A549 (cell line): ENCODE measurements around the gene CX3CL1. TPM values are rescaled to one million over a fixed set of nuclear protein-coding genes. Genes with fewer than 3 reads are reported as not detected.
A peak's percentile ranks its signal among the peaks of the same experiment; 100 is the strongest.

Experiments
- ATAC-seq, 2 experiments: fragments of 200-7000 bp in 1 of 2; fragments of >200 bp in 1 of 2; cut with Nextera tagmentation in 1 of 2; cut with Tn5 transposase in 1 of 2; 3 replicates each; pipeline versions ENCODE4 v1.8.0 to v1.9.1; 2018 to 2020; ENCODE audit warnings: mild to moderate bottlenecking in 1 of 2, moderate library complexity in 1 of 2
- CTCF ChIA-PET: fragments of 300-600 bp; sonication (Branson Sonifier 250); formaldehyde crosslinking; extraction: SDS; loops from one replicate; lab custom pipeline; 2021; ENCODE audit warnings: antibody characterized with exemption, inconsistent platforms; lab: Yijun Ruan, JAX
- POLR2A ChIA-PET: fragments of 350-600 bp; formaldehyde crosslinking; extraction: SDS; loops from one replicate; lab custom pipeline; 2021; ENCODE audit warnings: antibody characterized with exemption, inconsistent platforms; lab: Yijun Ruan, JAX
- DNase-seq, 2 experiments: peaks; one replicate each; pipeline versions ENCODE4 v3.0.0 to v3.0.0-alpha.2; 2011 to 2016; ENCODE audit warnings: low read depth in 1 of 2, low spot score in 1 of 2
- FAIRE-seq: peaks from 2 replicates; lab custom pipeline; 2011; peaks lifted over from hg19 to GRCh38; lab: Jason Lieb, UNC
- H3K27ac ChIP-seq, 2 experiments: fragments of >200 bp; sonication (Bioruptor Twin); formaldehyde crosslinking; 3 replicates each; pipeline ENCODE4 v1.5.1; 2016 to 2017
- H3K4me1 ChIP-seq: fragments of >200 bp; sonication (Bioruptor Twin); formaldehyde crosslinking; 3 replicates; pipeline ENCODE4 v1.6.1; 2016
- H3K4me2 ChIP-seq: fragments of >200 bp; sonication (Bioruptor Twin); formaldehyde crosslinking; 3 replicates; pipeline ENCODE4 v1.6.1; 2016
- H3K4me3 ChIP-seq: fragments of >200 bp; sonication (Bioruptor Twin); formaldehyde crosslinking; 3 replicates; pipeline ENCODE4 v1.5.1; 2016
- H3K9me3 ChIP-seq: fragments of >200 bp; sonication (Bioruptor Twin); formaldehyde crosslinking; 3 replicates; pipeline ENCODE4 v1.6.1; 2016
- BHLHE40 ChIP-seq: IDR thresholded peaks from 2 replicates; pipeline ENCODE4 v1.6.1; 2012; ENCODE audit warnings: low read depth, low read length, inconsistent platforms
- CBX8 ChIP-seq: fragments of 200-600 bp; sonication (generic); IDR thresholded peaks from 2 replicates; pipeline ENCODE4 v1.6.1; 2016
- CEBPB ChIP-seq, 2 experiments: fragments of >200 bp in 1 of 2; sonication (Bioruptor Twin) in 1 of 2; formaldehyde crosslinking in 1 of 2; IDR thresholded peaks; 2 replicates each; pipeline ENCODE4 v1.6.1; 2012 to 2016
- EHF ChIP-seq: fragments of 250-450 bp; sonication (Bioruptor Pico); IDR thresholded peaks from 2 replicates; pipeline ENCODE4 v1.5.0; 2020; ENCODE audit warnings: mild to moderate bottlenecking
- EP300 ChIP-seq, 2 experiments: fragments of >200 bp; sonication (Bioruptor Twin); formaldehyde crosslinking; IDR thresholded peaks; 2 replicates in 1 of 2; 3 replicates in 1 of 2; pipeline ENCODE4 v1.6.1; 2016 to 2017
- ESRRA ChIP-seq: fragments of 150-350 bp; IDR thresholded peaks from 2 replicates; pipeline ENCODE4 v1.6.1; 2014; ENCODE audit warnings: mild to moderate bottlenecking, low read length, borderline replicate concordance
- FOXS1 ChIP-seq: fragments of 250-450 bp; sonication (Bioruptor Pico); IDR thresholded peaks from 2 replicates; pipeline ENCODE4 v1.5.0; 2020; ENCODE audit warnings: mild to moderate bottlenecking, moderate library complexity
- GATA3 ChIP-seq: IDR thresholded peaks from 2 replicates; pipeline ENCODE4 v1.6.1; 2012; ENCODE audit warnings: borderline replicate concordance
- HOXB5 ChIP-seq: fragments of 250-450 bp; sonication (Bioruptor Pico); IDR thresholded peaks from 2 replicates; pipeline ENCODE4 v1.5.0; 2020; ENCODE audit warnings: mild to moderate bottlenecking, moderate library complexity
- JUN ChIP-seq, 2 experiments: fragments of >200 bp; sonication (Bioruptor Twin); formaldehyde crosslinking; IDR thresholded peaks; 2 replicates in 1 of 2; 3 replicates in 1 of 2; pipeline ENCODE4 v1.6.1; 2016 to 2017
- JUNB ChIP-seq: fragments of >200 bp; sonication (Bioruptor Twin); formaldehyde crosslinking; IDR thresholded peaks from 2 replicates; pipeline ENCODE4 v1.6.1; 2016
- KDM1A ChIP-seq: fragments of 200-600 bp; sonication (generic); IDR thresholded peaks from 2 replicates; pipeline ENCODE4 v1.6.1; 2016; ENCODE audit warnings: low read depth, mild to moderate bottlenecking
- NFE2L2 ChIP-seq: fragments of 150-350 bp; conservative IDR thresholded peaks from 2 replicates; pipeline ENCODE4 v1.6.1; 2014; ENCODE audit warnings: low read length
- NPAS2 ChIP-seq: fragments of 250-450 bp; sonication (Bioruptor Pico); IDR thresholded peaks from 2 replicates; pipeline ENCODE4 v1.8.0; 2022; ENCODE audit warnings: mild to moderate bottlenecking, moderate library complexity, borderline replicate concordance
- RARB ChIP-seq: fragments of 250-450 bp; sonication (Bioruptor Pico); IDR thresholded peaks from 2 replicates; pipeline ENCODE4 v1.8.0; 2021; ENCODE audit warnings: mild to moderate bottlenecking, moderate library complexity
- SMC3 ChIP-seq: fragments of >200 bp; sonication (Bioruptor Twin); formaldehyde crosslinking; IDR thresholded peaks from 3 replicates; pipeline ENCODE4 v1.6.1; 2018; ENCODE audit warnings: inconsistent platforms
- TFCP2L1 ChIP-seq: fragments of 250-450 bp; sonication (Bioruptor Pico); IDR thresholded peaks from 2 replicates; pipeline ENCODE4 v1.5.0; 2021; ENCODE audit warnings: mild to moderate bottlenecking
- TP53 ChIP-seq: fragments of 250-450 bp; sonication (Bioruptor Pico); IDR thresholded peaks from 2 replicates; pipeline ENCODE4 v1.5.0; 2021; ENCODE audit warnings: mild to moderate bottlenecking, moderate library complexity
- ZSCAN20 ChIP-seq: fragments of 250-450 bp; sonication (Bioruptor Pico); IDR thresholded peaks from 2 replicates; pipeline ENCODE4 v1.8.0; 2022; ENCODE audit warnings: mild to moderate bottlenecking, moderate library complexity
- WGBS: methylation state at CpG from one replicate; pipeline ENCODE4 v1.1.6; 2017; ENCODE audit errors: missing lambda C conversion rate; 5-methylcytosine and 5-hydroxymethylcytosine counted together
- polyA minus RNA-seq: library from RNA; depleted of rRNA, polyadenylated mRNA; stranded (reverse); fragments of >200 nt; gene quantifications from 2 replicates; pipeline ENCODE4 v1.2.3, GENCODE V29; 2011; rRNA and poly(A)+ RNA removed
- polyA plus RNA-seq, 4 experiments: library from polyadenylated mRNA; depleted of rRNA in 3 of 4; stranded (reverse); fragments of >200 nt; fragmentation: RNase III in 1 of 4; extraction: RNeasy Plus Mini Kit Qiagen cat#74134 plus additional on column Dnase treatment in 1 of 4; gene quantifications; 2 replicates in 3 of 4; 3 replicates in 1 of 4; pipeline ENCODE4 v1.2.3, GENCODE V29; 2011 to 2017
- TF ChIP-seq, protein P1 (sequence below): fragments of 450-650 bp; IDR thresholded peaks from 2 replicates; pipeline ENCODE4 v1.6.1; 2014; ENCODE audit warnings: antibody characterized with exemption
- TF ChIP-seq, protein P2 (sequence below): fragments of 250-450 bp; sonication (Bioruptor Pico); IDR thresholded peaks from 2 replicates; pipeline ENCODE4 v1.5.0; 2020; ENCODE audit warnings: low read depth, mild to moderate bottlenecking, moderate library complexity
- TF ChIP-seq, protein P3 (sequence below): IDR thresholded peaks from 2 replicates; pipeline ENCODE4 v1.6.1; 2012

CX3CL1 gene
- polyA plus RNA-seq (2011; rRNA removed) (0.10 and 0.17 TPM in 2 replicates), polyA plus RNA-seq (2017; fragmentation: RNase III; extraction: RNeasy Plus Mini Kit Qiagen cat#74134 plus additional on column Dnase treatment) (0.08 to 0.17 TPM (median 0.08 TPM) in 3 replicates), polyA minus RNA-seq (0.08 and 0.19 TPM in 2 replicates)
- 0.04 and 0.10 TPM in 2 replicates for polyA plus RNA-seq (2012; cell fraction: cytosol; rRNA removed)
- 0.18 and 0.21 TPM in 2 replicates for polyA plus RNA-seq (2012; cell fraction: nucleus; rRNA removed)

DNA sequence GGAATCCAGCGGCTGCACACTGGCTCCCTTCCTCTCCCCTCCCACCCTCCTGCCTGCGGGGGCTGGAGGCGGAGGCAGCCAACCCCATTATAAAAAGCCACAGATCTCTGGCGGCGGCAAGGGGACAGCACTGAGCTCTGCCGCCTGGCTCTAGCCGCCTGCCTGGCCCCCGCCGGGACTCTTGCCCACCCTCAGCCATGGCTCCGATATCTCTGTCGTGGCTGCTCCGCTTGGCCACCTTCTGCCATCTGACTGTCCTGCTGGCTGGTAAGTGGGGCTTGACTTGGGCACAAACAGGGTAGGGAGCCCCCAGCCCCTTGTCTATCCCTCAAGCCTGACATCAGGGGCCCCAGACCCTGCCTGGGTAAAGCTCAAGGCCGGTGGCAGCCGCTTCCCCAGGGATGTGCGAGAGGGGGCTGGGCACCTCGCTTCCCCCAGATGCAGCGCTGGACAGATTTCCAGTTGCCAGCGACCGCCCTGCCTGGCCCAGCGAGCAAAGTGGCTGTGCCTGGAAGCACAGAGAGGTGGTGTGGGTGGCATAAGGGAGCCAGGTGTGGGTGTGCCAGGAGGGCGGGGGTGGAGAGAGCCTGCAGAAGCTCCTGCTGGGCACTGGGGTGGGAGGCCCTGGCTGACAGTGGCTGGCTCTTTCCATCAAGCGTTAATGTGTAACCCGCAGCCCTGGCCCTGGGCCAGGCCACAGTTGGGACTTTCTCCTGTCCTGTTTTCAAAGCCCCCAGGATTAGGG, at the start of gene CX3CL1:
Gene CX3CL1 (plus strand): TSS at position 119 of the 745 bp plus-strand sequence. CDS start 79 bp downstream, at position 198.
- ATAC-seq (peak in 1 of 2 experiments; percentile 28; a peak in 3 of 6 replicates), DNase-seq (no peak), FAIRE-seq (no peak)
- Histone ChIP-seq H3K9me3 (no peaks in the 10 kb centered on the region), H3K27ac (peak within 1 kb of the TSS; percentile 29 to 80; a peak in 5 of 6 replicates), H3K4me1 (peaks cover 35% of the 10 kb centered on the region), H3K4me2 (peak within 1 kb of the TSS; percentile 61), H3K4me3 (no peak within 1 kb of the TSS)
- POLR2A ChIA-PET, result no interaction called here
- TF ChIP-seq NFE2L2 (no peak), BHLHE40 (no peak), RARB (no peak), TP53 (no peak), GATA3 (no peak), SMC3 (no peak), ESRRA (no peak)
- TF ChIP-seq, protein P1, sequence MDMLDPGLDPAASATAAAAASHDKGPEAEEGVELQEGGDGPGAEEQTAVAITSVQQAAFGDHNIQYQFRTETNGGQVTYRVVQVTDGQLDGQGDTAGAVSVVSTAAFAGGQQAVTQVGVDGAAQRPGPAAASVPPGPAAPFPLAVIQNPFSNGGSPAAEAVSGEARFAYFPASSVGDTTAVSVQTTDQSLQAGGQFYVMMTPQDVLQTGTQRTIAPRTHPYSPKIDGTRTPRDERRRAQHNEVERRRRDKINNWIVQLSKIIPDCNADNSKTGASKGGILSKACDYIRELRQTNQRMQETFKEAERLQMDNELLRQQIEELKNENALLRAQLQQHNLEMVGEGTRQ, result no peak
- TF ChIP-seq, protein P2, sequence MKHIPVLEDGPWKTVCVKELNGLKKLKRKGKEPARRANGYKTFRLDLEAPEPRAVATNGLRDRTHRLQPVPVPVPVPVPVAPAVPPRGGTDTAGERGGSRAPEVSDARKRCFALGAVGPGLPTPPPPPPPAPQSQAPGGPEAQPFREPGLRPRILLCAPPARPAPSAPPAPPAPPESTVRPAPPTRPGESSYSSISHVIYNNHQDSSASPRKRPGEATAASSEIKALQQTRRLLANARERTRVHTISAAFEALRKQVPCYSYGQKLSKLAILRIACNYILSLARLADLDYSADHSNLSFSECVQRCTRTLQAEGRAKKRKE (CRISPR knock-in tag), result no peak
- CTCF ChIA-PET, result interaction anchor here (0.8 to 1.6 kb wide), 11 partner anchors 9 to 147 kb away, joined by 3 to 7 read pairs (median 3); no protein-coding TSS in a partner anchor
- 81% methylated on average over 14 of the region's 23 CpGs for whole genome bisulfite sequencing

DNA sequence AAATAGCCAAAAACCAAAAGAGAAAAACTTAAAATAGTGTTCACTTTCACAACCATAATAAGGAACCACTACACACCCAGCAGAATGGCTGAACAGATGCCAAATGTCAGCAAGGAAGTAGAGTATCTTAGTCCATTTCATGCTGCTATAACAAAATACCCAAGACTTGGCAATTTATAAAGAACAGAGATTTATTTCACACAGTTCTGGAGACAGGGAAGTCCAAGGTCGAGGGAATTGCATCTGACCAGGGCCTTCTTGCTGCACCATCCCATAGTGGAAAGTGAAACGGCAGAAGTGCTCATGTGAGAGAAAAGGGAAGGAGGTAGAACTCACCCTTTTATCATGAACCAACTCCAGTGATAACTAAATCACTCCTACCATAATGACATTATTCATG, 47.5 kb upstream of the CX3CL1 start:
- ATAC-seq (peak in 1 of 2 experiments; percentile 30; a peak in 1 of 6 replicates), FAIRE-seq (no peak), DNase-seq (no peak)
- POLR2A ChIA-PET, result no interaction called here
- 34% methylated on average over 2 of the region's 2 CpGs for WGBS
- Histone ChIP-seq H3K4me3 (no peak overlapping the region), H3K4me2 (no peak overlapping the region), H3K9me3 (peaks cover 5% of the 10 kb centered on the region; the same call in 2 of the 3 replicates), H3K4me1 (no peaks in the 10 kb centered on the region), H3K27ac (no peak overlapping the region)
- CTCF ChIA-PET, result no interaction called here
- TF ChIP-seq EP300 (IDR thresholded peaks at IDR 0.05) (no peak), JUN (IDR thresholded peaks at IDR 0.05) (no peak), NPAS2 (CRISPR knock-in tag) (no peak), JUNB (no peak), FOXS1 (CRISPR knock-in tag) (no peak), CBX8 (no peak), EHF (no peak), ZSCAN20 (CRISPR knock-in tag) (no peak), HOXB5 (no peak), KDM1A (no peak)
- TF ChIP-seq, protein P3, sequence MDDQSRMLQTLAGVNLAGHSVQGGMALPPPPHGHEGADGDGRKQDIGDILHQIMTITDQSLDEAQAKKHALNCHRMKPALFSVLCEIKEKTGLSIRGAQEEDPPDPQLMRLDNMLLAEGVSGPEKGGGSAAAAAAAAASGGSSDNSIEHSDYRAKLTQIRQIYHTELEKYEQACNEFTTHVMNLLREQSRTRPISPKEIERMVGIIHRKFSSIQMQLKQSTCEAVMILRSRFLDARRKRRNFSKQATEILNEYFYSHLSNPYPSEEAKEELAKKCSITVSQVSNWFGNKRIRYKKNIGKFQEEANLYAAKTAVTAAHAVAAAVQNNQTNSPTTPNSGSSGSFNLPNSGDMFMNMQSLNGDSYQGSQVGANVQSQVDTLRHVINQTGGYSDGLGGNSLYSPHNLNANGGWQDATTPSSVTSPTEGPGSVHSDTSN, result no peak

DNA sequence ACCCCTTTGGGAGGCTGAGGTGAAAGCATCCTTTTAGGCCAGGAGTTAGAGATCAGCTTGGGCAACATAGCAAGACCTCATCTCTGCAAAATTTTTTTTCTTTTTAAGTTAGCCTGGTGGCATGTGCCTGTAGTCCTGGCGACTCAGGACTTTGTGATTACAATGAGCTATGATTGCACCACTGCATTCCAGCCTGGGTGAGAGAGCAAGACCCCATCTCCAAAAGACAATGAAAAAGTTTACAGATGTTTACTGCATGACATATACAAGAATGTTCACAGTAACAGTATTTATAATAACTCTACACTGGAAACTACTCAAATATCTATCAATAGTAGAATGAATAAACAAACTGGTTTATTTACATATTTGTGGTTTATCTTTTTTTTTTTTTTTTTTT, 46.8 kb upstream of the CX3CL1 start:
- FAIRE-seq (no peak), ATAC-seq (peak in 1 of 2 experiments; percentile 43; a peak in 1 of 6 replicates), DNase-seq (no peak)
- peaks cover 5% of the 10 kb centered on the region; the same call in 2 of the 3 replicates for H3K9me3 ChIP-seq
- TF ChIP-seq TFCP2L1 (no peak), CEBPB (IDR thresholded peaks at IDR 0.05) (peak in 1 of 2 experiments; percentile 4; a peak in 1 of 4 replicates)
- no peak overlapping the region for H3K4me2 ChIP-seq
- ChIA-PET CTCF (no interaction called here), POLR2A (no interaction called here)
- no peaks in the 10 kb centered on the region for H3K4me1 ChIP-seq
- no peak overlapping the region for H3K27ac ChIP-seq
- WGBS, result 14% methylated on average over 1 of the region's 1 CpG
- H3K4me3 ChIP-seq, result no peak overlapping the region
